Suprapubic skin (tissue), 4 donors: Measurements from ENCODE around the gene NCK1. TPM values are rescaled to one million over a fixed set of nuclear protein-coding genes. Genes with fewer than 3 reads are reported as not detected.

Experiments used
- DNase-seq, 2 donors: peaks; one replicate each; pipeline ENCODE4 v3.0.0-alpha.2; 2019; ENCODE audit warnings: low spot score in 2 of 2
- H3K27ac ChIP-seq: fragments of 200-600 bp; sonication (generic); one replicate; pipeline ENCODE4 v1.5.1; 2019
- H3K27me3 ChIP-seq: fragments of 200-600 bp; sonication (generic); one replicate; pipeline ENCODE4 v1.5.1; 2019
- H3K36me3 ChIP-seq: fragments of 200-600 bp; sonication (generic); one replicate; pipeline ENCODE4 v1.5.1; 2019
- H3K4me1 ChIP-seq: fragments of 200-600 bp; sonication (generic); one replicate; pipeline ENCODE4 v1.5.1; 2019
- H3K4me3 ChIP-seq: fragments of 200-600 bp; sonication (generic); one replicate; pipeline ENCODE4 v1.5.1; 2019; ENCODE audit warnings: mild to moderate bottlenecking
- H3K9me3 ChIP-seq: fragments of 200-600 bp; sonication (generic); one replicate; pipeline ENCODE4 v1.5.1; 2019
- CTCF ChIP-seq, 2 donors: fragments of 200-600 bp in 1 of 2; fragments of 450-650 bp in 1 of 2; sonication (generic) in 1 of 2; IDR thresholded peaks; one replicate each; pipeline ENCODE4 v1.5.1; 2016 to 2019; ENCODE audit warnings: antibody characterized with exemption in 2 of 2, mild to moderate bottlenecking in 1 of 2, moderate library complexity in 1 of 2
- EP300 ChIP-seq: sonication (generic); formaldehyde crosslinking; IDR thresholded peaks from one replicate; pipeline ENCODE4 v1.6.1; 2017; ENCODE audit warnings: antibody characterized with exemption
- POLR2A ChIP-seq, 2 donors: fragments of 450-650 bp; IDR thresholded peaks; one replicate each; pipeline ENCODE4 v1.6.1; 2017; ENCODE audit warnings: antibody characterized with exemption in 2 of 2, mild to moderate bottlenecking in 2 of 2, moderate library complexity in 2 of 2
- POLR2AphosphoS5 ChIP-seq, 3 donors: sonication (generic); formaldehyde crosslinking; IDR thresholded peaks; one replicate each; pipeline ENCODE4 v1.6.1; 2017; ENCODE audit warnings: antibody characterized with exemption in 3 of 3
- WGBS: methylation state at CpG from one replicate; pipeline ENCODE4 v1.1.5; 2018; 5-methylcytosine and 5-hydroxymethylcytosine counted together
- total RNA-seq, 4 donors: library from RNA; depleted of rRNA; stranded (reverse); fragments of >200 nt; gene quantifications; one replicate each; pipeline ENCODE4 v1.1.0, GENCODE V29; 2016

The NCK1 gene
- total RNA-seq, 4 donors from 2014 or later: 38.5 to 46.3 (median 43.7) TPM

- Histone ChIP-seq H3K4me3 (no peak overlapping the region), H3K4me1 (peaks cover 47% of the 10 kb centered on the region), H3K27ac (no peak overlapping the region), H3K9me3 (no peaks in the 10 kb centered on the region), H3K36me3 (peaks cover 9% of the 10 kb centered on the region), H3K27me3 (no peaks in the 10 kb centered on the region)
- WGBS: 80% methylated on average over 1 of the region's 1 CpG
- no peak for DNase-seq
- TF ChIP-seq CTCF (IDR thresholded peaks at IDR 0.05): no peak
- no peak for TF ChIP-seq POLR2A (IDR thresholded peaks at IDR 0.05)
- no peak for TF ChIP-seq POLR2AphosphoS5 (IDR thresholded peaks at IDR 0.05)
- no peak for TF ChIP-seq EP300
These were observed 85.0 kb downstream of the NCK1 start for GRCh38 chr3:136946978-136947377.

GRCh38 chr3:136947477-136947876, 85.5 kb downstream of the NCK1 start:
- Histone ChIP-seq H3K27me3 (no peaks in the 10 kb centered on the region), H3K9me3 (no peaks in the 10 kb centered on the region), H3K27ac (no peak overlapping the region), H3K4me3 (no peak overlapping the region), H3K36me3 (peaks cover 9% of the 10 kb centered on the region), H3K4me1 (peaks cover 47% of the 10 kb centered on the region)
- no peak for TF ChIP-seq CTCF (IDR thresholded peaks at IDR 0.05)
- no peak for TF ChIP-seq EP300
- no peak for TF ChIP-seq POLR2AphosphoS5 (IDR thresholded peaks at IDR 0.05)
- TF ChIP-seq POLR2A (IDR thresholded peaks at IDR 0.05): no peak
- DNase-seq: no peak
- WGBS: 49% methylated on average over 2 of the region's 2 CpGs

GRCh38 chr3:136949146-136949545, 87.1 kb downstream of the NCK1 start:
- DNase-seq: no peak
- no peak for TF ChIP-seq POLR2AphosphoS5 (IDR thresholded peaks at IDR 0.05)
- no peak for TF ChIP-seq EP300
- TF ChIP-seq CTCF (IDR thresholded peaks at IDR 0.05): no peak
- TF ChIP-seq POLR2A (IDR thresholded peaks at IDR 0.05): no peak
- no peak overlapping the region for H3K27ac ChIP-seq
- no peaks in the 10 kb centered on the region for H3K9me3 ChIP-seq
- no peaks in the 10 kb centered on the region for H3K27me3 ChIP-seq
- peaks cover 9% of the 10 kb centered on the region for H3K36me3 ChIP-seq
- peaks cover 50% of the 10 kb centered on the region for H3K4me1 ChIP-seq
- H3K4me3 ChIP-seq: no peak overlapping the region

GRCh38 chr3:136949708-136950107, 87.7 kb downstream of the NCK1 start:
- H3K9me3 ChIP-seq: no peaks in the 10 kb centered on the region
- no peak for TF ChIP-seq EP300
- no peak overlapping the region for H3K27ac ChIP-seq
- no peak overlapping the region for H3K4me3 ChIP-seq
- H3K36me3 ChIP-seq: peaks cover 9% of the 10 kb centered on the region
- H3K4me1 ChIP-seq: peaks cover 55% of the 10 kb centered on the region
- 78% methylated on average over 2 of the region's 2 CpGs for WGBS
- no peak for DNase-seq
- no peaks in the 10 kb centered on the region for H3K27me3 ChIP-seq

GRCh38 chr3:136950623-136951022, 88.6 kb downstream of the NCK1 start:
- Histone ChIP-seq H3K36me3 (peaks cover 6% of the 10 kb centered on the region), H3K9me3 (no peaks in the 10 kb centered on the region), H3K4me1 (peaks cover 65% of the 10 kb centered on the region), H3K27ac (no peak overlapping the region), H3K4me3 (no peak overlapping the region), H3K27me3 (no peaks in the 10 kb centered on the region)
- no peak for DNase-seq
- TF ChIP-seq POLR2AphosphoS5 (IDR thresholded peaks at IDR 0.05) (no peak), EP300 (no peak), CTCF (IDR thresholded peaks at IDR 0.05) (no peak), POLR2A (IDR thresholded peaks at IDR 0.05) (no peak)
- 59% methylated on average over 1 of the region's 1 CpG for WGBS

GRCh38 chr3:136952292-136952691, 90.3 kb downstream of the NCK1 start:
- no peak overlapping the region for H3K4me3 ChIP-seq
- no peaks in the 10 kb centered on the region for H3K9me3 ChIP-seq
- no peak for DNase-seq
- peaks cover 75% of the 10 kb centered on the region for H3K4me1 ChIP-seq
- WGBS: 49% methylated on average over 1 of the region's 1 CpG
- H3K36me3 ChIP-seq: no peaks in the 10 kb centered on the region
- peak overlapping the region; percentile 64 for H3K27ac ChIP-seq
- no peak for TF ChIP-seq EP300
- TF ChIP-seq POLR2AphosphoS5 (IDR thresholded peaks at IDR 0.05): no peak
- no peak for TF ChIP-seq CTCF (IDR thresholded peaks at IDR 0.05)
- no peak for TF ChIP-seq POLR2A (IDR thresholded peaks at IDR 0.05)
- H3K27me3 ChIP-seq: no peaks in the 10 kb centered on the region
